CD14-positive monocyte (primary cell): ENCODE data around the gene METTL25. TPM values are rescaled to one million over a fixed set of nuclear protein-coding genes. Genes with fewer than 3 reads are reported as not detected.
A peak's percentile ranks its signal among the peaks of the same experiment; 100 is the strongest.
"Not testable (repeated sequence)": the region's sequence is repeated elsewhere in the genome, so short reads cannot be mapped to it uniquely, and the experiment has no call there.

Experiments used
- DNase-seq, 3 donors: peaks; one replicate each; pipeline ENCODE4 v3.0.0-alpha.2; 2011 to 2022
- H2AFZ ChIP-seq: 2 replicates; pipeline ENCODE4 v1.6.0; 2012; ENCODE audit warnings: mild to moderate bottlenecking, low read depth, low read length, inconsistent platforms; ENCODE audit not compliant: insufficient read depth, poor library complexity, severe bottlenecking
- H3K27ac ChIP-seq, 2 donors: 1 replicate in 1 of 2; 2 replicates in 1 of 2; pipeline ENCODE4 v1.5.1; 2012 to 2013; ENCODE audit warnings: low read length in 2 of 2, control low read depth in 1 of 2, inconsistent platforms in 1 of 2, low read depth in 1 of 2, mild to moderate bottlenecking in 1 of 2
- H3K27me3 ChIP-seq, 2 donors: one replicate each; pipeline versions ENCODE4 v1.6.0 to v1.6.1; 2011 to 2013; ENCODE audit warnings: low read length in 2 of 2; ENCODE audit not compliant: control insufficient read depth in 2 of 2, insufficient read depth in 2 of 2
- H3K36me3 ChIP-seq, 2 donors: replicated peaks in 1 of 2; 1 replicate in 1 of 2; 2 replicates in 1 of 2; pipeline versions ENCODE4 v1.5.1 to v1.6.1; 2012 to 2013; ENCODE audit warnings: low read length in 2 of 2, control low read depth in 1 of 2, inconsistent platforms in 1 of 2, mild to moderate bottlenecking in 1 of 2; ENCODE audit not compliant: insufficient read depth in 2 of 2, control insufficient read depth in 1 of 2
- H3K4me1 ChIP-seq, 2 donors: 1 replicate in 1 of 2; 2 replicates in 1 of 2; pipeline versions ENCODE4 v1.5.1 to v1.6.1; 2012 to 2013; ENCODE audit warnings: low read length in 2 of 2, control low read depth in 1 of 2, inconsistent platforms in 1 of 2, mild to moderate bottlenecking in 1 of 2, moderate library complexity in 1 of 2; ENCODE audit not compliant: insufficient read depth in 2 of 2, control insufficient read depth in 1 of 2
- H3K4me2 ChIP-seq: replicated peaks from 2 replicates; pipeline ENCODE3; 2012; ENCODE audit warnings: low read length, moderate library complexity, mild to moderate bottlenecking; ENCODE audit not compliant: poor library complexity, severe bottlenecking; ENCODE audit errors: extremely low read depth
- H3K4me3 ChIP-seq, 3 experiments: fragments of 200-600 bp in 1 of 3; sonication (generic) in 1 of 3; replicated peaks in 1 of 3; 1 replicate in 2 of 3; 2 replicates in 1 of 3; pipeline ENCODE4 v1.5.1; 2011 to 2013; ENCODE audit warnings: low read length in 3 of 3, mild to moderate bottlenecking in 3 of 3, control low read depth in 2 of 3, low read depth in 2 of 3, inconsistent platforms in 1 of 3, moderate library complexity in 1 of 3
- H3K79me2 ChIP-seq: 2 replicates; pipeline ENCODE4 v1.6.0; 2012; ENCODE audit warnings: mild to moderate bottlenecking, control low read depth, inconsistent platforms, low read length, moderate library complexity; ENCODE audit not compliant: insufficient read depth
- H3K9ac ChIP-seq: 2 replicates; pipeline ENCODE4 v1.6.0; 2017; ENCODE audit warnings: low read length, mild to moderate bottlenecking; ENCODE audit not compliant: insufficient read depth, poor library complexity, severe bottlenecking
- H3K9me3 ChIP-seq, 2 donors: replicated peaks in 1 of 2; 1 replicate in 1 of 2; 2 replicates in 1 of 2; pipeline versions ENCODE4 v1.5.1 to v1.6.1; 2012 to 2013; ENCODE audit warnings: low read length in 2 of 2, control low read depth in 1 of 2; ENCODE audit not compliant: control insufficient read depth in 1 of 2, insufficient read depth in 1 of 2
- H4K20me1 ChIP-seq: 2 replicates; pipeline ENCODE4 v1.6.0; 2012; ENCODE audit warnings: mild to moderate bottlenecking, low read length, control low read depth, moderate library complexity; ENCODE audit not compliant: insufficient read depth
- H3K27ac Mint-ChIP-seq, 7 donors: one replicate each; pipeline ENCODE4 v1.8.0; 2020; ENCODE audit warnings: mild to moderate bottlenecking in 7 of 7, mixed read lengths in 7 of 7, moderate library complexity in 6 of 7, inconsistent platforms in 2 of 7
- H3K27me3 Mint-ChIP-seq, 3 donors: one replicate each; pipeline ENCODE4 v1.8.0; 2021 to 2022; ENCODE audit warnings: low read depth in 3 of 3, mild to moderate bottlenecking in 3 of 3, mixed read lengths in 3 of 3, moderate library complexity in 3 of 3, inconsistent platforms in 1 of 3
- H3K36me3 Mint-ChIP-seq, 2 donors: one replicate each; pipeline ENCODE4 v1.8.0; 2020; ENCODE audit warnings: mixed read lengths in 2 of 2, inconsistent platforms in 1 of 2, mild to moderate bottlenecking in 1 of 2
- H3K4me1 Mint-ChIP-seq: one replicate; pipeline ENCODE4 v1.8.0; 2020; ENCODE audit warnings: mild to moderate bottlenecking, mixed read lengths
- H3K4me3 Mint-ChIP-seq, 2 donors: one replicate each; pipeline ENCODE4 v1.8.0; 2020; ENCODE audit warnings: mild to moderate bottlenecking in 2 of 2, mixed read lengths in 2 of 2, moderate library complexity in 1 of 2
- H3K9me3 Mint-ChIP-seq, 7 donors: one replicate each; pipeline ENCODE4 v1.8.0; 2020 to 2022; ENCODE audit warnings: mixed read lengths in 7 of 7, mild to moderate bottlenecking in 6 of 7, moderate library complexity in 6 of 7, inconsistent platforms in 2 of 7
- CTCF ChIP-seq: fragments of 200-600 bp; IDR thresholded peaks from one replicate; pipeline ENCODE4 v1.8.0; 2022; ENCODE audit warnings: antibody characterized with exemption, mild to moderate bottlenecking
- WGBS: methylation state at CpG from one replicate; pipeline ENCODE4 v1.1.5; 2013; ENCODE audit warnings: missing lambda C conversion rate; ENCODE audit not compliant: insufficient coverage; 5-methylcytosine and 5-hydroxymethylcytosine counted together
- intact Hi-C, 2 donors: fragments of 100-400 bp; cut with micrococcal nuclease; formaldehyde crosslinking; loops; one replicate each; pipeline versions ENCODE4 v1.15.0 to v1.15.1; 2023
- polyA plus RNA-seq, 3 donors: library from polyadenylated mRNA; depleted of rRNA in 1 of 3; unstranded in 2 of 3; stranded (reverse) in 1 of 3; fragments of 300-500 nt in 2 of 3; fragments of >200 nt in 1 of 3; fragmentation: Illumina TruSeq in 2 of 3; gene quantifications; 1 replicate in 2 of 3; 2 replicates in 1 of 3; pipeline ENCODE4 v1.2.3, GENCODE V29; 2012 to 2021

The METTL25 gene
- polyA plus RNA-seq, 3 donors, result 7.0 to 12.2 (median 8.1) TPM

DNA sequence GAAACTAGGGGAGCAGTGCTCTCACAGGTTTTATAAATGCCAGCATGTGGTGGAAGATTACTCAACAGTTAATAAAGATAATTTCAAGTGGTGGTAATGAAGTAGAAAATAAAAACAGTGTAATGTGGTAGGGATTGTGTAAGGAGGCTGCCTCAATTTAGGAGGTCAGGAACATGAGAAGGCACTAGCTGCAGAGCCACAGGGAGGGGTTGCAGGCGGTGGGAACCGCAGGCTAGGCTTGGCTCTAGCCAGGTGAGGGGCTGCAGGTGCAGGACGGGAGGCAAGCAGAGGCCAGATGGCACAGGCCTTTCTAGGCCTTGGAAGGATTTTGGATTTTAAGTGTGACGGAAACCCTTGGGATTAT lies 768 bp downstream of the METTL25 start:
- peak overlapping the region in 6 of 7 donors; percentile 99 to 100 (median 100) for H3K27ac Mint-ChIP-seq
- peaks cover 0 to 4% (median 0%) of the 10 kb centered on the region in 3 donors for H3K27me3 Mint-ChIP-seq
- H3K4me3 ChIP-seq, result peak overlapping the region; percentile 83 to 100 (median 97)
- peaks cover 16 to 28% of the 10 kb centered on the region in 2 donors for H3K4me1 ChIP-seq
- peaks cover 30 to 39% of the 10 kb centered on the region in 2 donors for H3K36me3 Mint-ChIP-seq
- peaks cover 43% of the 10 kb centered on the region for H3K79me2 ChIP-seq
- peaks cover under 1% of the 10 kb centered on the region for H4K20me1 ChIP-seq
- H3K4me2 ChIP-seq, result peak overlapping the region; percentile 83
- H3K9me3 ChIP-seq, result peaks cover 0 to 3% of the 10 kb centered on the region in 2 donors
- no peaks in the 10 kb centered on the region for H3K27me3 ChIP-seq
- DNase-seq, result no peak
- H3K27ac ChIP-seq, result peak overlapping the region in 1 of 2 donors; percentile 97
- WGBS, result 17% methylated on average over 1 of the region's 4 CpGs
- peak overlapping the region; percentile 97 to 100 for H3K4me3 Mint-ChIP-seq
- H2AFZ ChIP-seq, result peak overlapping the region; percentile 82
- peaks cover 21 to 25% of the 10 kb centered on the region in 2 donors for H3K36me3 ChIP-seq
- peaks cover 21% of the 10 kb centered on the region for H3K4me1 Mint-ChIP-seq
- peaks cover 2 to 7% (median 3%) of the 10 kb centered on the region in 7 donors for H3K9me3 Mint-ChIP-seq
- intact Hi-C loops, result loop anchor here in 1 of 2 donors (10.0 kb wide), 1 partner anchor 414 kb away; no protein-coding TSS in a partner anchor
- peak overlapping the region; percentile 95 for H3K9ac ChIP-seq
- TF ChIP-seq CTCF, result peak; percentile 54

DNA sequence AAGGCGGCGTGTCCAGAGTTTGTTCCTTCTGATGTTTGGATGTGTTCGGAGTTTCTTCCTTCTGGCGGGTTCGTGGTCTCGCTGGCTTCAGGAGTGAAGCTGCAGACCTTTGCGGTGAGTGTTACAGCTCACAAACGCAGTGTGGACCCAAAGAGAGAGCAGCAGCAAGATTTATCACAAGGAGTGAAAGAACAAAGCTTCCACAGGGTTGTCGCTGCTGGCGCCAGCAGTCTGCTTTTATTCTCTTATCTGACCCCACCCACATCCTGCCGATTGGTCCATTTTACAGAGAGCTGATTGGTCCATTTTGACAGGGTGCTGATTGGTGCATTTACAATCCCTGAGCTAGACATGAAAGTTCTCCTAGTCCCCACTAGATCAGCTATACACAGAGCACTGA lies 2.5 kb downstream of the METTL25 start:
- H3K27me3 ChIP-seq, DNase-seq, H3K9me3 Mint-ChIP-seq, H3K36me3 ChIP-seq, intact Hi-C loops, H3K9ac ChIP-seq, H3K27ac Mint-ChIP-seq, H3K4me3 Mint-ChIP-seq, H3K4me2 ChIP-seq, H3K27me3 Mint-ChIP-seq, H3K4me3 ChIP-seq, H3K9me3 ChIP-seq, H2AFZ ChIP-seq, H4K20me1 ChIP-seq, H3K27ac ChIP-seq: not testable (repeated sequence)
- Histone ChIP-seq H3K79me2 (peaks cover 40% of the 10 kb centered on the region), H3K4me1 (peaks cover 16 to 28% of the 10 kb centered on the region in 2 donors)
- Mint-ChIP-seq H3K4me1 (peaks cover 21% of the 10 kb centered on the region), H3K36me3 (peaks cover 16 to 25% of the 10 kb centered on the region in 2 donors)
- 97% methylated on average over 8 of the region's 11 CpGs for WGBS
